HG03064 (cell line): Measurements from ENCODE around the gene SIK1.
"Not testable (repeated sequence)": the region's sequence is repeated elsewhere in the genome, so short reads cannot be mapped to it uniquely, and the experiment has no call there.

ENCODE experiments used
- ATAC-seq: cut with Tn5 transposase; IDR thresholded peaks from one replicate; pipeline ENCODE4 v1.9.1; 2021; ENCODE audit warnings: low read depth; ENCODE audit not compliant: unreplicated experiment

Gene SIK1

DNA sequence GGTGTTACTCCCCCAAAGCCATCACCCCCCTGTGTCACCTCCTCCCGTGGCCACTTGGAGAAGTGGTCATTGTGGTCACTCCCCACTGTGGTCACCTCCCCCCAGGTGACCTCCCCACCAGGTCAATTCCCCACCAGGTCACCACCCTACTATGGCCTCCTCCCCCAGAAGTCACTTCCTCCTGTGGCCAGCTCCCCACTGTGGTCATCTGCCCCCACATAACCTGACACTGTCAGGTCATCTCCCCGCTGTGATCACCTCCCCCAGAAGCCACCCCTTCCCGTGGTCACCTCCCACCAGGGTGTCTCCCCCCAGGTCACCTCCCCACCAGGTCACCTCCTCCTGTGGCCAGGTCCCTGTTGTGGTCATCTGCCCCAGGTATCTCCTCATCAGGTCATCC lies 28.9 kb downstream of the SIK1 start:
- ATAC-seq = not testable (repeated sequence)

DNA sequence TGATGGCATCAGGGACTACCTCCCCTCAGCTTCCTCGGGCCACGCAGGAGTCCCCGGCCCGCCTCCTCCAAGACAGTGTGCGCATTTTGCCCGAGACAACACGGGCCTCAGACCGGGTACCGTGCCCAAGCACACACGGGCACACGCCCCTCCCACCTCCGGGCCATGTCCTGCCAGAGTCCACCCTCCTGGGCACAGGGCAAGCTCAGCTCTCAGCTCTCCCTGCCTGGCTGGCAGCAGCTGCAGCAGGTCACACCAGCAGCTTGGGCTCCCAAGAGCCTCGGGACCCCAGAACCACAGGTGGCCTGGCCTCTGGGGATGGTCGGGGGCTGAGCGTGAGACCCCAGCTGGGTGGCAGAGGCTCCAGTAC lies 29.5 kb downstream of the SIK1 start:
- ATAC-seq = not testable (repeated sequence)

DNA sequence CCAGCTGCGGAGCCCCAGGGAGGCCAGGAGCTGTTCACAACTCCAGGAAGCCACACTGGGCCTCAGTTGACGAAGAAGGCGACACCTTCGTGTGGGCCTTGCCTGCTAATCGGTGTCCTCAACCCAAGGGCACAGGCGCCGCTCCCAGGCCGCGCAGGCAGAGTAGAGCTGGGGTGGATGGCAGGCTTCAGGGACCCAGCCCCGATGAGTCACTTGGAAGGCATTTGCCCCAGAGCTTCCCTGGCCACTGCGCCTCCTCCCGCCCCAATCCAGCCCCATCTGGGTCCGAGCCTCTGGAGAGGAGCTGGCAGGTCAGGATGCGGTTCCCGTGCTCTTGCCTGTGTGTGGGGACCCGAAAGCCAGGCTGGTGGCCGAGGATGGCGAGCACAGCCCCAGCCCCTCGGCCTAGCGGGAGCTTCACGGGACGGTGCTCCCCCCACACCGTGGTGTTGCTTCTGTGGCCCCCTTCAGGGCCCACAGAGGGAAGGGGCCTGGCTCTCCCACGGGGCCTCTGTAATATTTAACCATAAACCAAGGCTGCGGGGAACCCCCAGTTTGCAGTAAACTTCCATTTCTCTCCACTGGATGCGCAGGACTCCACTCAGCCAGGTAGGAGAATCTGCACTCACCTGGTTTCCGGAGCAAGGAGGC lies 30.0 kb downstream of the SIK1 start:
- ATAC-seq = not testable (repeated sequence)

DNA sequence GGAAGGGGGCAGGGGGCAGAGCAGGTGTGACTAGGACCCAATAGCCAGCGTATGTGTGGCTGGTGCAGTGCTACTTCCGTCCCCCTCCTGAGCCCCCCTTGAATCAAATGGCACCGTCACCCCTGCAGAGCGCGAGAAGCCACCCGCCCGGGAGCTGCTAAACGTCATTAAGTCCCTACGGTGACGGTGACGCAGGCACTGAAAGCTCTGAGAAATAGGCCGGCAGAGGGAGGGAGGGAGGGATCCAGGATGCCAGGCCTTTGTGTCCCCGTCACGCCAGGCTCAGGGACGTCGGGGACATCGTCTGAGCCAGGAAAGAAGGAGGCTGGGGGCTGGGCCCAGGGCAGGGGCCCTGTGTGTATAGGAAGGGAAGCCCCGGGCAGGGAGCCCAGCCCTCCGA lies 43.6 kb downstream of the SIK1 start:
- not testable (repeated sequence) for ATAC-seq

DNA sequence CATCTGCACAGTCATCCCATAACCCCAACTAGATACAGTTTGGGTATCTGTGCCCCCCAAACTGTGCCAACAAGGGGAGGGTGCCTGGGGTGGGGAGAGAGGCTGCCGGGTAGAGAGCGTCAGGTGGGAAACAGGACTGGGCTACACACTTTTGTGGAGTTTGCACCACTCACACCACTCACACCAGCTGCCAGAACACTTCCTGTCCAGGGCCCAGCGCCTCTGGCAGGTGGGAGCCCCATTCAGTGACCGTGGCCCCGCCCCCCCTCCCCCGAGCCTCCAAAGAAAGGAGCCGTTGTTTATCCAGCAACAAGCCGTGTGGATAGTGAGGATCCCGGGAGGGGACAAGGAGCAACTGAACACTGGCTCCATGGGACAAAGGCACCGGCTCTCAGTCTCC lies 44.0 kb downstream of the SIK1 start:
- ATAC-seq = not testable (repeated sequence)

DNA sequence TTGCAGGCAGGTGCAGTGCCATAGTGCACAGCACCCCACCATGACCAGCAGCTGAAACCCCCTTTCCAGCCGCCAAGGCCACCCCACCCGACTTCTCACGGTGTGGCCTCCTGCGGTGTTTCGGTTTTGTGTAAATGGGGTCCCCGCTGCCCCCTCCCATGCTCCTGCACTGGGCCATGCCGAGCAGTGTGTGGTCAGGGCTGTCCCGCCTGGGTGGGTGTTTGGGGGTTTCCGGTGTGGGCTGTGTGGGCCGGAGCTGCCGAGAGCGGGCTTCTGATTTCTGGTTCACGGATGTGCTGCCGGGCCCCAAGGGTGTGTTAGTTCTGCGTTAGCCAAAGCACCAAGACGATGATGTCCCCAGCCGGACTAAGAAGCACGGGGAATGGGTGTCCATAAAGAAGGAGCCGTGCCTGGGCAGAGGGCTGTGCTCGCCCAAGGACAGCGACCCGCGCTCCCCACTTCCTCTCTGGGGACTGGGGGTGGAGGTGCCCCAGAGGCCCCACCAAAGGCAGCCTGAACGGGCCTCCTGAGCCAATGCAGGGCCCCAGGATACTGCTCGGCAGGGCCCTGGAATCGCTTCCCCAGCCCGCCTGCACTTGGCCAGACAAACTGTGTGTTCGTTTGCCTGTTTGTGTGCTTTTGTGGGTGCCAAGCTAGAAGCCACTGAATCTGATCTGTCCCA lies 45.9 kb downstream of the SIK1 start:
- not testable (repeated sequence) for ATAC-seq

DNA sequence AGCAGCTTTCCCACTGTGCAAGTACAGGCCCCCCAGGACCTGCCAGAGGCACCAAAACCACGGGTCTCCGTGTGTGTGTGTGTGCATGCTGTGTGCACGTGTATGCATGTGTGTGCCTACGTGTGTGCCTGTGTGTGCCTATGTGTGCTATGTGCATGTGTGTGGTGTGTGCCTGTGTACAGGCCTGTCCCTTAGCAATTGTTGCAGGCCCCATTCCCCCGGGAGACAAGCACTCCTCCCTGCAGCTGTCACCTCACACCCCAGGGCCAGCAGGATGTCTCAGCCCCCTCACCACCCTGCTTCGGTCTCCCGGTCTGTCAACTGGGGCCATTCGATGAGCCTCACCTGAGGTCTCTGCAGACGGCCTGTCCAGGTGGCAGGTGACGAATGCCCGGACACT lies 46.6 kb downstream of the SIK1 start:
- not testable (repeated sequence) for ATAC-seq

DNA sequence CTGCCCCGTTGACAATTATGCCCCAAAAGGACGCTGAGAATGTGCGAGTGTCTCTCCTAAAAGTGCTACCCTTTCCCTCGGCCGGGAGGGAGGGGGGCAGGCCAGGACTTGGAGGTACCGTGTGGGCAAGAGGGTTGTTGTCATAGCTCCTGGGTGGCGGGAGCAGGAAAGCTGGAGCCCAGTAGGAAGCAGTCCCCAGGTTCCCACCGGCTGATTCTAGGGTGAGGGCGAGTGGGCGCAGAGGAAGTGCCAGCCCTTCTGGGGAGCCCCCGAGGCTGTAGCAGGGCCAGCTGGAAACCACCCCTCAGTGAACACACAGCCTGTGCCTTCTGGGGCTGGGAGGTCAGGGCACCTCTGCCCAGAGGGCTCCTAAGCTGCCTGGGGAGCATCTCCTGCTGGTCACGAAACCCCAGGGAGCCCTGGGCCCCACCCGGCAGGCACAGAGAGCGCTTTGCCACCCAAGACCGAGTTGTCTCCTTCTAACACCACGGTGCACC lies 47.3 kb downstream of the SIK1 start:
- not testable (repeated sequence) for ATAC-seq

DNA sequence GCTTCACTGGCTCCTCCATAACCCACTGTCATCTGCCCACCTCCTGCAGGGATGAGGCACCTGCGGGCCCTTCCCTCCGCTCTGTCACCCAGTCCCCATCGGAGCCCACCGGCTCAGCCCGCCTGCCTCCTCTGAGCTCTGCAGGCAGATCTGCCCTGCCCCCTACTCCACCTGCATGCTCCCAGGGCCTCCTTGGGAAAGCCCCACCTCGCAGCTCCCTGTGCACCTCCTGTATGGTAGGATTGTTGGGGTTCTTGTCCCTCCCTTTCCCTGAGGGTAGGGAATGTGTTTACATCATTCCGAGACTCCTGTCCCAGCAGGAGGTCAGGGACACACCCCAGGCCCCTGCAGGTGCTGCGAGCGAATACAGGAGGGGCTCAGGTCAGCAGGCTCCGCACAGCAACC lies 50.5 kb downstream of the SIK1 start:
- ATAC-seq = no peak

DNA sequence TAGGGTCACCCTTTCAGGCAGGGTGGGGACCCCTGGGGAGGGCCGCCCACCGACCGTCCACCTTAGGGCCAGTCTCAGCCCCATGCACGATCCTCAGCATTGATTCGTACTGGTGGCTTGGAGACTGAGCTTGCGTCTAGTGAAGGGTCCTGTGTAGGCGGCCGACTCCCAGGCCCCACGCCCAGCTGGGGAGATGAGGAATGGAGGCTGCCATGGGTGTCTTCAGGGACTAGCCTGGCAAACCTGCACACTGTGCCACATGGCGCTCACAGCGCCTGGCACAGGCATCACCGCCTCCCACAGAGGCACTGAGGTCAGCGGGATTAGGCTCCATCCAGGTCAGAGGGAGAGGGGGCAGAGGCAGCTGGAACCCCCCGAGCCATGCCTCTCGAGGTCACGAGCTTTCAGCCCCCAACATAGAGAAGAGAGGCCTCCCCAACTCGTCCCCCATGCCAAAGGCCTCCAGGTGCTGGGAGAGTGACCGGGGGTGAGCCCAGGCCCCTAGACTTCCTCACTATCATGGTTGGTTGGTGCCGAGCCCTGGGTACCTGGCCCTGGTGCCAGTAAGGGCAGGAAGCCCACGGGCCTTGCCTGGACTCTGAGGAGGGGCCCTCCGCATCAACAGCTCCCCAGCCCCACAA lies 51.0 kb downstream of the SIK1 start:
- ATAC-seq = no peak

DNA sequence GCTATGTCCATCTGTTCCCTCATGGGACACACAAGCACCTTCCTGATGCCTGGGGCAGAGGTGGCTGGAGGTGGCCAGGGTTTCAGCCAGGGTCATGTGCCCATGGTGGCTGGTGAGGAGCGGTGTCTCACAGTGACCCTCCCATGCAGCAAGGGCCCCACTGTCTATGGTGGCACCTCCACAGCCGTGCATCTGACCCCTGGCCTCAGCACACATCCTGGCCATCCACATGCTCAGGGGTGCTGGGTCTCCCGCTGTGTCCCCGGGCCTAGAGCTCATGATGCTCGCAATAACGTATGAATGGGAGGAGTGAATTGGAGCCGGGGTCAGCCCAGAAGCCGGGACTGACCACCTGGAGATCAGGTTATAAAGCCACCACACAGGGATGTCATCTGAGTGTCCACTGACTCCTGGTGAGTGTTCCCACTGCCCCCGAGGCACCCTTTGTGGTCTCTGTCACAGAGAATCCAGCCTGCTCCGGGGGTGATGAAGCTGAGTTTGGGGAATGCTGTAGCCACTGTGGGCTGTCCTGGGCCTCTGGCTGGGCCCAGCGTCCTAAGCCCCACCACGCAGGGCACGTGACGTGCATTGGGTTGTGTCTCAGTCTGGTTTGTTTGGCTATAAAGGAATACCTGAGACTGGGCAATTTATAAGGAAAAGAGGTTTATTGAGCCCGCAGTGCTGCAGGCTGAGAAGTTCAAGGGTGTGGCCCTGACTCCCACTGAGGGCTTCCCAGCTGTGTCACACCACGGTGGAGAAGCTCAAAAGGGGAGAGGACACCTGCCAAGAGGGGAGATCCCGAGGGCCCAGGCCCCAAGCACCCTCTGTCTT lies 51.7 kb downstream of the SIK1 start:
- no peak for ATAC-seq

DNA sequence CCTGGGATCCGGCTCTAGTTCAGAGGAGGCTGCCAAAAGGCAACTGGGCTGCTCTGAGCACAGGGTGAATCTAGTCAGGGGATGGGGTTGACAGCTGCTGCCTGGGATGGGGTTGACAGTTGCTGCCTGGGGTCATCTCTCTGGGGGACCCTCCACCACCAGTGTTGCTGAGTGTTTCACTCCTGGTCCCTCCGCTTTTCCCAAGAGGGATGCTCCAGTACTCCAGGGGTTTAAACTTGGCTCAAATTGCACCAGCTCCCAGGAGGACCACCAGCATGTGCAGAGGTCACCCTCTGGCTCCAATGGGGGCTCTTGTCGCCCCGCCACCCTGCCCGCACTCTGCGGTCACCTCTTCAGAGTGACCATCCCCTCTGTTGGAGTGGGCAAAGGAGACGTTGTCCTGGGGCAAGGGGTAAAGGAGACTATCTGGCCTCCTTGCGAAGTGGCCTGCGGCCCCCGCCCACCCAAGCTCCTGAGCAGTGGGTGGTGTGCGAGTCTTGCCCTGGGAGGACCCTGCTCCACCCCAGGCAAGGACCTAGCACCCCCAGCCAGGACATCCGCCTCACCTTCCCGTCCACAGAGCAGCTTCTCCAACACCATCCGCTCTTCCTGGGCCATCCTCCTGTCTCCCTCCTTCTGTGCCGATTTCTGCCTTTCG lies 52.6 kb downstream of the SIK1 start:
- no peak for ATAC-seq

DNA sequence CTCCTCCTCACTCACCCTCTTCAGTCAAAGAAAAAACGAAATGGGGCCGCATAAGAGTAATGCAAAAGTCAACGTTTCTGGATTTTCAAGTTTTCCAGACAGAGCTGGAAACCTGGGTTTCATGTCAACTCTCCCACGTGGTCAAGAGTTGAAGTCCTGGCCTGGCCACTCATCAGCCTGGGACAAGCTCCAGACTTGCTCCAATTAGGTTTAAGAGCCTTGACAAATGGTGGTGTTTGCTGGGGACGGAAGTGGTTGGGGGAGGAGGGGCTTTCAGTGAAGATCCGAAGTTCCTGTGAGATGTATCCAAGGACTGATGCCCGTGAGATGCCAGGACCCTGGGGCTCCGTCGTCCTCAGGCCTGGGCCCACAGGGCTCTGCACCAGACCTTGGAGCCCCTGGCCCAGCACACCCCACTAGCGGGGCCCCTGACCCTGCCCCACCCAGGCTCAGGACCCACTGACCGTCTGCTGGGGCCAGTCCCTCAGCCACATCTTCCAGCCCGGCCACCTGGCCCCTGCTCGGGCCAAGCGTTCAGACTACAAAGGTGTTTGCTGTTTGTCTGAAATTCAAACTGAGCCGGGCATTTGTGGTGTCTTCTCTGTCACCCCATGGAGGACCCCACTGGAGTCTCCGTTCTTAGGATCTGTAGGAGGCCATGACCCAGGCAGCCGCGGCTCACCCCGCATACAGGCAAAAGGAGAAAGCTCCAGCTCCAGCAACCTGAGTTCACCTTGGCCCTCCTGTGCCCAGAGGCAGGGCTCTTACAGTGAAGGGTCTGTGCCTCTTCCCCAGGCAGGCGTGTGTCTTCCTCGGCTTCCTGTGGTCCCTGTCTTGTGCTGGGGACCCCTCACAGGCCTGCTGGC lies 53.3 kb downstream of the SIK1 start:
- no peak for ATAC-seq

DNA sequence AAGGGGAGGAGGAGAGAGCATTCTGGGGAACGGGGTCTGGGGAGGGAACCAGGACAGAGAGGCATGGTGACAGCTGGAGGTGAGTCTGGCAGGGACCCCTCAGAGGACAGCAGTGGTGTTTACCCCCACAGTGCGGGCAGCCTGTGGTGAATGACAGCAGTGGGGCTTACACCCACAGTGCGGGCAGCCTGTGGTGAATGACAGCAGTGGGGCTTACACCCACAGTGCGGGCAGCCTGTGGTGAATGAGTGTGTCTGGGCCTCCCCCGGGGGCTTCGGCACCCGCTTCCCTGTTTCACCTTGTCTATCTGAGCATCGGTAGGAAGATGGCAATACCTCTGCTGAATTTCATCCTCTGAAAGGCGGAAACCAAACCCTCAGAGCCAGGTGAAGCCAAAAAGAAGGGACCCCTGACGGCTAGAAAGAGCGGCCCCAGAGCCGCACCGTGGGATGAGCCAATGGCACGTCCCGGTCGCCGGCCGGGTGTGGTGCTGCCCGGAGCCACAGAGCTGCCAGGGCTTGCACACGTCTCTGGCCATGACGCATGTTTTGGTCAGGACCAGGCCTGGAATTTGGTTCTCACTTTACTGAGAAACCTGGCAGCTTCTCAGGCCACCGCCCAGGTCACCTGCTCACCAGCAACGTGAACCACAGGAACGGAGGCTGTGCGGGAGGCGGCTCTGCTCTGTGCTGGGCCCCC lies 54.1 kb downstream of the SIK1 start:
- no peak for ATAC-seq

DNA sequence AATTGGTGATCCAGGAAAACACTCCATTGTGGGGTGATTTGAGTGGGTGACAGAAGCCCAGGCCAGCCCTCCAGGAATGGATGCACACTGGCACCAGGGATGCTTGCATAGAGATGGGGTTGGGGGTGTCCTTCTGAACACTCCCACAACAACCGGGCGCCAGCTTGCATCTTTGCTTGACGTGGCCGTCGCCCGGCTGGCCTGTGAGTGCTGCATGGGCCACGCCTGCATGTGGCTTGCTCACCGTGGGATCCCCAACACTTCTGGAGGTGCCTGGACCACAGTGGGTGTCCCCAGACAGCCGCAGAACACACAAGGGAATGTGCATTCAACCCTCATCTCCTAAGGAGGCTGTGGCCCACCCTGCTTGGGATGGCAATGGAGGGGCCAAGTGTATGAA lies 55.1 kb downstream of the SIK1 start:
- ATAC-seq = no peak

DNA sequence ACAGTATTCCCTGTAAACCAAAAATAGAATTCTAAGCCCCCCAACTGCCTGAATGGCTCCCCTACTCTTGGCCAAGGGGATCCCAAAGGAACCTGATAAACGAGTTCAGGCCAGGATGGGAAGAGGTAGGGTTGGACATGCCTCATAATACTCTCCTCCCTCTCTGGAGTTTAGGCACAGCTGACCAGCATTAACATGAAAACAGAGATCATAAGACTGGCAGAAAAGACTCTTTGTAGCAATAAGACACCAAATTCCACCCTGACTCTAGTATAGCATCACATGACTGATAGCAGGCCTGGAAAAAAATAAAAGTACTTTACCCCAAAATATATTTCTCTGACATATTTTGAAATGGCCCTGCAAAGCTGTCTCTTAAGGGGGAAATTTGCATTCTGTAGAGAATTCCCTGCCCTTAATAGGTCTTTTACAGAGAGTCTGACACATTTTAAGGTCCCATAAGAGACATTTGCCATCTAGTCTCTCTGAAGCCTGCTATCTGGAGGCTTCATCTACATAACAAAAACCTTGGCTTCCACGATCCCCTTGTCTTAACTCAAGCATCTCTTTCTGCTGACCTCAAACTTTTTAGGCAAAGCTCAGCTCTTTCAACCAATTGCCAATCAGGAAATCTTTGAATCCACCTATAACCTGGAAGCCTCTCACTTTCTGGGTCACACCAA lies 55.9 kb downstream of the SIK1 start:
- no peak for ATAC-seq

DNA sequence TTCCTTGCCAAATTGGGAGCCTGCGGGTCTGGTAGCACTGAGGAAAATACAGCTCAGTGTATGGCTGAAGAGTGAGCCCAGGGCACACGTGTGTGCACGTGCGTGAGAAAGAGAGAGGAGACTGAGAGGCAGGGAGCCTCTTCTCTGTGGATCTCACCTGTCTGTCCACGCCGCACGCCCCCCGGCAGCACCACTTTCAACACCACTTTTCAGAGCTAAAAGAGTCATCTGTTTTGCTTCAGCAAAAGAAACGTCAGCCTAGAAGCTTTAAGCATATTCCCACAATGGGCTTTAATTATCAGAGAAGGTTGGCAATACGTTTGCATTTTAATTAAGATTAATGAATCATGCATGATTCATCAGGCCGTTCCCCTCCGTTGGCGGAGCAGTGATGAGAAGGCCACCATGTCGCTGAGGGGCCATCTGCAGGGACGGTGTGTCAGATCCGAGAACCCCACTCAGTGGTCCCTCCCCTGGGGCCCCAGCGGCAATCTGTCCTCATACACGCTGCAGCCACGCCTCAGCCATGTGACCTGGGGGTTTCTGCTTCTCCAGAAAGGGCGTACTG lies 56.8 kb downstream of the SIK1 start:
- no peak for ATAC-seq

DNA sequence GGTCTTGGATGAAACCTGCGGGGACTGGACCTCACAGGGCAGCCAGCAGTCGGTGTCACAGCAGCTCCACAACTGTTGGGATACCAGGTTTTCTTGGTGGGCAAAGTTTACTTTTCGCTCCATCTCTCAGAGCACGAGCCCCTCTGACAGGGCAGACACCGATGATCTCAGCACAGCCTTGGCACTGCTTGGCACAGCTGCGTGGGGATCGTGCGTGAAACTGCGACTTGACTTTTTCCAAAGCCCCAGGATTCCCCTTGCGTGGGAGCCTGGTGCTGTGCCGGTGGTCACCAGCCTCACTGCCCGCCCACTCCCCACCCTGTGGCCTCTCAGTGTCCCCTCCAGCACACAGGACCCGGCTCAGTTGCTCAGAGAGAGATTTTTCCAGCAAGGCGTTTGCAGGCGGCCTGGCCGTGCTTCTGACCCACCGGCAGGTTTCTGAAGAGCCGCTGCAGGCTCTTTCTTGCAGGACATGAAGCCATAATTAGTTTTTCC lies 57.3 kb downstream of the SIK1 start:
- no peak for ATAC-seq
